Motor neuron (in vitro differentiated cells): ENCODE measurements around the gene URM1. TPM values are rescaled to one million over a fixed set of nuclear protein-coding genes. Genes with fewer than 3 reads are reported as not detected.
A peak's percentile ranks its signal among the peaks of the same experiment; 100 is the strongest.
"Not testable (repeated sequence)": the region's sequence is repeated elsewhere in the genome, so short reads cannot be mapped to it uniquely, and the experiment has no call there.

Experiments used
- ATAC-seq, 8 experiments: fragments of 200-7000 bp; cut with Tn5 transposase; replicated peaks in 6 of 8; 2 replicates each; pipeline ENCODE4 v1.8.0; 2021; ENCODE audit warnings: mild to moderate bottlenecking in 8 of 8, moderate library complexity in 8 of 8
- H3K27ac ChIP-seq, 2 donors: fragments of 250-450 bp; sonication (Bioruptor Pico); 2 replicates each; pipeline ENCODE4 v1.9.0; 2021; ENCODE audit warnings: antibody characterized with exemption in 2 of 2, mild to moderate bottlenecking in 2 of 2, moderate library complexity in 1 of 2
- H3K4me1 ChIP-seq, 2 donors: fragments of 250-450 bp; sonication (Bioruptor Pico); replicated peaks in 1 of 2; 2 replicates each; pipeline ENCODE4 v1.6.1; 2021; ENCODE audit warnings: antibody characterized with exemption in 2 of 2, mild to moderate bottlenecking in 2 of 2, moderate library complexity in 1 of 2
- H3K4me3 ChIP-seq, 5 donors: fragments of 250-450 bp; sonication (Bioruptor Pico); 2 replicates each; pipeline ENCODE4 v1.9.0; 2021; ENCODE audit warnings: antibody characterized with exemption in 5 of 5, mild to moderate bottlenecking in 5 of 5, moderate library complexity in 4 of 5
- WGBS, 10 experiments: fragments of 450-650 bp; shearing (Covaris generic); methylation state at CpG; one replicate each; pipeline ENCODE4 v1.0.0; 2022; 5-methylcytosine and 5-hydroxymethylcytosine counted together
- in situ Hi-C, 9 experiments: fragments of 400-800 bp; cut with MboI; loops; one replicate each; pipeline ENCODE4 v1.15.0; 2021; ENCODE audit warnings: low sequenced_read_pairs in 9 of 9, low pct_unique_long_range_greater_than_20kb in 2 of 9; ENCODE audit not compliant: unreplicated experiment in 9 of 9
- total RNA-seq, 8 experiments: library from RNA; unstranded; fragments of 300-600 nt; gene quantifications; 2 replicates each; pipeline versions ENCODE4 v1.2.3 to v1.2.4, GENCODE V29; 2022

Gene URM1
- total RNA-seq, 8 experiments from 2014 or later = 32.0 to 57.2 (median 44.4) TPM

- peak overlapping the region; percentile 76 to 81 for H3K27ac ChIP-seq
- in situ Hi-C loops = loop anchor here in 1 of 9 experiments (25.0 kb wide), 1 partner anchor 133 kb away; the partner anchor contains the start of genes GOLGA2 and SWI5
- 0 to 20% methylated on average over 3 to 7 of the region's 59 CpGs; no CpG with 5 or more reads in 8 of the 10 experiments for WGBS, 10 experiments
Measured at GRCh38 chr9:128420060-128420650, 49.0 kb downstream of the URM1 start.

GRCh38 chr9:128420651-128421481, 49.7 kb downstream of the URM1 start, which contains the start of gene CERCAM:
Gene CERCAM (plus strand): TSS chr9:128420857. CDS start chr9:128420878, 21 bp downstream.
- in situ Hi-C loops = loop anchor here in 1 of 9 experiments (25.0 kb wide), 1 partner anchor 134 kb away; the partner anchor contains the start of genes GOLGA2 and SWI5
- Histone ChIP-seq H3K27ac (peak within 1 kb of the TSS; percentile 76 to 81), H3K4me3 (peak within 1 kb of the TSS; percentile 60 to 79 (median 71)), H3K4me1 (peaks cover 19 to 27% of the 10 kb centered on the region in 2 donors)
- 0% methylated on average over 6 of the region's 59 CpGs; no CpG with 5 or more reads in 9 of the 10 experiments for WGBS, 10 experiments
- peak; percentile 43 to 84 (median 80) for ATAC-seq

More at GRCh38 chr9:128420060-128420650, 49.0 kb downstream of the URM1 start:
- peak overlapping the region; percentile 60 to 79 (median 71) for H3K4me3 ChIP-seq
- H3K4me1 ChIP-seq = peaks cover 19 to 28% of the 10 kb centered on the region in 2 donors
- peak; percentile 68 to 85 (median 80) for ATAC-seq

- peak in 3 of 8 experiments; percentile 3 to 22 (median 17) for ATAC-seq
- in situ Hi-C loops = loop anchor here in 1 of 9 experiments (25.0 kb wide), 1 partner anchor 134 kb away; the partner anchor contains the start of genes GOLGA2 and SWI5
- Histone ChIP-seq H3K27ac (peak overlapping the region; percentile 76 to 81), H3K4me3 (peak overlapping the region; percentile 60 to 79 (median 71)), H3K4me1 (peaks cover 19 to 21% of the 10 kb centered on the region in 2 donors)
- WGBS, 10 experiments = 0% methylated on average over 1 of the region's 11 CpGs; no CpG with 5 or more reads in 9 of the 10 experiments
Measured at GRCh38 chr9:128421482-128421996, 50.4 kb downstream of the URM1 start.

GRCh38 chr9:128422022-128422782, 51.0 kb downstream of the URM1 start:
- not testable (repeated sequence) for H3K27ac ChIP-seq, ATAC-seq, H3K4me3 ChIP-seq
- in situ Hi-C loops = loop anchor here in 1 of 9 experiments (25.0 kb wide), 1 partner anchor 135 kb away; the partner anchor contains the start of genes GOLGA2 and SWI5
- H3K4me1 ChIP-seq = peaks cover 19 to 20% of the 10 kb centered on the region in 2 donors
- 40 to 100% (median 92%) methylated on average over 2 to 6 of the region's 13 CpGs; no CpG with 5 or more reads in 2 of the 10 experiments for WGBS, 10 experiments

GRCh38 chr9:128422783-128423150, 51.6 kb downstream of the URM1 start:
- WGBS, 10 experiments = 87 to 100% (median 95%) methylated on average over 1 to 3 of the region's 5 CpGs; no CpG with 5 or more reads in 6 of the 10 experiments
- peaks cover 19 to 20% of the 10 kb centered on the region in 2 donors for H3K4me1 ChIP-seq
- H3K4me3 ChIP-seq = no peak overlapping the region
- ATAC-seq = no peak
- in situ Hi-C loops = loop anchor here in 1 of 9 experiments (25.0 kb wide), 1 partner anchor 135 kb away; the partner anchor contains the start of genes GOLGA2 and SWI5
- H3K27ac ChIP-seq = no peak overlapping the region

GRCh38 chr9:128423356-128423755, 52.2 kb downstream of the URM1 start:
- WGBS, 10 experiments = 0 to 100% (median 83%) methylated on average over 1 to 5 of the region's 6 CpGs
- H3K4me3 ChIP-seq, H3K27ac ChIP-seq, ATAC-seq: not testable (repeated sequence)
- peaks cover 19 to 20% of the 10 kb centered on the region in 2 donors for H3K4me1 ChIP-seq
- in situ Hi-C loops = loop anchor here in 1 of 9 experiments (25.0 kb wide), 1 partner anchor 136 kb away; the partner anchor contains the start of genes GOLGA2 and SWI5

GRCh38 chr9:128424268-128424780, 53.1 kb downstream of the URM1 start:
- WGBS, 10 experiments = 43 to 100% (median 77%) methylated on average over 1 to 9 of the region's 15 CpGs; no CpG with 5 or more reads in 4 of the 10 experiments
- no peak overlapping the region for H3K27ac ChIP-seq
- in situ Hi-C loops = loop anchor here in 1 of 9 experiments (25.0 kb wide), 1 partner anchor 137 kb away; the partner anchor contains the start of genes GOLGA2 and SWI5
- no peak overlapping the region for H3K4me3 ChIP-seq
- peaks cover 12 to 13% of the 10 kb centered on the region in 2 donors for H3K4me1 ChIP-seq
- peak in 1 of 8 experiments; percentile 9 for ATAC-seq

- in situ Hi-C loops = no loop called here
- Histone ChIP-seq H3K27ac (no peak overlapping the region), H3K4me3 (no peak overlapping the region), H3K4me1 (no peaks in the 10 kb centered on the region)
- 85 to 100% (median 94%) methylated on average over 1 to 4 of the region's 22 CpGs; no CpG with 5 or more reads in 6 of the 10 experiments for WGBS, 10 experiments
- peak in 5 of 8 experiments; percentile 23 to 66 (median 47) for ATAC-seq
Measured at GRCh38 chr9:128428644-128429512, 57.7 kb downstream of the URM1 start.

GRCh38 chr9:128429513-128430086, 58.4 kb downstream of the URM1 start:
- 84 to 100% (median 96%) methylated on average over 1 to 6 of the region's 13 CpGs; no CpG with 5 or more reads in 1 of the 10 experiments for WGBS, 10 experiments
- in situ Hi-C loops = no loop called here
- ATAC-seq = no peak
- no peak overlapping the region for H3K27ac ChIP-seq
- H3K4me3 ChIP-seq = no peak overlapping the region
- H3K4me1 ChIP-seq = no peaks in the 10 kb centered on the region

- in situ Hi-C loops = no loop called here
- 83 to 100% (median 93%) methylated on average over 1 to 5 of the region's 8 CpGs; no CpG with 5 or more reads in 7 of the 10 experiments for WGBS, 10 experiments
- Histone ChIP-seq H3K4me3 (no peak overlapping the region), H3K4me1 (no peaks in the 10 kb centered on the region), H3K27ac (no peak overlapping the region)
- no peak for ATAC-seq
Measured at GRCh38 chr9:128431207-128431606, 60.0 kb downstream of the URM1 start.

GRCh38 chr9:128434340-128434739, 63.2 kb downstream of the URM1 start:
- 100% methylated on average over 1 to 3 of the region's 17 CpGs; no CpG with 5 or more reads in 8 of the 10 experiments for WGBS, 10 experiments
- H3K4me3 ChIP-seq = no peak overlapping the region
- no peak overlapping the region for H3K27ac ChIP-seq
- in situ Hi-C loops = no loop called here
- H3K4me1 ChIP-seq = peaks cover 5 to 7% of the 10 kb centered on the region in 2 donors
- no peak for ATAC-seq
